ENCODE results near the gene FBXL2.

Gene FBXL2

GRCh38 chr3:33277193-33277882 is at the start of gene FBXL2:
Gene FBXL2 (plus strand): TSS chr3:33277442. CDS start chr3:33277513, 71 bp downstream.
- H3K4me3 ChIP-seq (replicated peaks; ENCODE audit: low read depth, low read length) = peak within 1 kb of the TSS; percentile 68
- DNase-seq (ENCODE audit: extremely low read depth, low read depth) = no peak
- no peak for TF ChIP-seq CTCF (IDR thresholded peaks at IDR 0.05; ENCODE audit: low read depth, low read length, missing control alignments)

GRCh38 chr3:33229066-33229465 is 48.2 kb upstream of the FBXL2 start:
- no peak for TF ChIP-seq CTCF (IDR thresholded peaks at IDR 0.05; ENCODE audit: low read depth, low read length, missing control alignments)
- H3K4me3 ChIP-seq (replicated peaks; ENCODE audit: low read depth, low read length) = no peak overlapping the region
- DNase-seq (ENCODE audit: extremely low read depth, low read depth) = no peak

GRCh38 chr3:33229947-33230346 is 47.3 kb upstream of the FBXL2 start:
- no peak for TF ChIP-seq CTCF (IDR thresholded peaks at IDR 0.05; ENCODE audit: low read depth, low read length, missing control alignments)

GRCh38 chr3:33231756-33232465 is 45.3 kb upstream of the FBXL2 start:
- no peak for DNase-seq (ENCODE audit: extremely low read depth, low read depth)
- TF ChIP-seq CTCF (IDR thresholded peaks at IDR 0.05; ENCODE audit: low read depth, low read length, missing control alignments) = no peak
- H3K4me3 ChIP-seq (replicated peaks; ENCODE audit: low read depth, low read length) = no peak overlapping the region

More at GRCh38 chr3:33229947-33230346, 47.3 kb upstream of the FBXL2 start:
- H3K4me3 ChIP-seq (replicated peaks; ENCODE audit: low read depth, low read length) = no peak overlapping the region
- DNase-seq (ENCODE audit: extremely low read depth, low read depth) = no peak

- DNase-seq (ENCODE audit: extremely low read depth, low read depth) = no peak
- H3K4me3 ChIP-seq (replicated peaks; ENCODE audit: low read depth, low read length) = no peak overlapping the region
- TF ChIP-seq CTCF (IDR thresholded peaks at IDR 0.05; ENCODE audit: low read depth, low read length, missing control alignments) = no peak
These were observed 43.4 kb upstream of the FBXL2 start for GRCh38 chr3:33233884-33234283.

- no peak for TF ChIP-seq CTCF (IDR thresholded peaks at IDR 0.05; ENCODE audit: low read depth, low read length, missing control alignments)
- no peak for DNase-seq (ENCODE audit: extremely low read depth, low read depth)
- no peak overlapping the region for H3K4me3 ChIP-seq (replicated peaks; ENCODE audit: low read depth, low read length)
These were observed 41.2 kb upstream of the FBXL2 start for GRCh38 chr3:33236005-33236404.

All from HFF-Myc (cell line).